T-helper 2 cell treated with Interferon-gamma antibody and Interleukin-4, amounts not matched to agents 5 μg/mL and 100 μg/mL, for 36 hours (primary cell): ENCODE data around the gene RELT.

Source experiments
- DNase-seq: peaks from one replicate; pipeline ENCODE4 v3.0.0; 2021; ENCODE audit warnings: low spot score
- H3K27ac Mint-ChIP-seq: one replicate; pipeline ENCODE4 v1.8.0; 2021; ENCODE audit warnings: mild to moderate bottlenecking, mixed read lengths
- H3K27me3 Mint-ChIP-seq: one replicate; pipeline ENCODE4 v1.8.0; 2021; ENCODE audit warnings: low read depth, mixed read lengths
- H3K36me3 Mint-ChIP-seq: one replicate; pipeline ENCODE4 v1.8.0; 2021; ENCODE audit warnings: low read depth, mixed read lengths
- H3K4me1 Mint-ChIP-seq: one replicate; pipeline ENCODE4 v1.8.0; 2021; ENCODE audit warnings: low read depth, mixed read lengths
- H3K4me3 Mint-ChIP-seq: one replicate; pipeline ENCODE4 v1.8.0; 2022; ENCODE audit warnings: mild to moderate bottlenecking, moderate library complexity, mixed read lengths
- H3K9me3 Mint-ChIP-seq: one replicate; pipeline ENCODE4 v1.8.0; 2021; ENCODE audit warnings: mixed read lengths

The RELT gene

DNA sequence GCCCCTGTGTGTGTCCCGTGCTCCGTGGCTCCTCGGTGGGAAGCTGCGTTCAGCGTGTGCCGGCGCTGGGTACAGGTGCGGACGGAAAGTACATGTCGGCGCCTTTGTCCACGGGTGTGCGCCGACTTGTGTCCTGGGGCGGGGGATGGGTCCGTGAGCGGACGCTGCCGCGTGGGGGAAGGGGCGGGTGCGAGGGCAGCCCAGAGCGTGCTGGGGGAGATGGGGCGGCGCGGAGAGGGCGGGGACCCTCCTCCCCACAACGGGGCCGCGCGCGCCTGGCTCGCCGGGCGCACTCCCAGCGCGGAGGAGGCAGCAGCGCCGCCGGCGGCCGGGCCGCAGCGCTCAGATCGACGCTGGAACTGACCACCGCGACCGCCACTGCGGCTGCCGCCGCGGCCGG is 33.6 kb upstream of the RELT start:
- Mint-ChIP-seq H3K36me3 (no peaks in the 10 kb centered on the region), H3K9me3 (no peaks in the 10 kb centered on the region), H3K4me3 (no peak overlapping the region), H3K27me3 (peaks cover 3% of the 10 kb centered on the region), H3K27ac (no peak overlapping the region), H3K4me1 (no peaks in the 10 kb centered on the region)
- DNase-seq, result no peak

DNA sequence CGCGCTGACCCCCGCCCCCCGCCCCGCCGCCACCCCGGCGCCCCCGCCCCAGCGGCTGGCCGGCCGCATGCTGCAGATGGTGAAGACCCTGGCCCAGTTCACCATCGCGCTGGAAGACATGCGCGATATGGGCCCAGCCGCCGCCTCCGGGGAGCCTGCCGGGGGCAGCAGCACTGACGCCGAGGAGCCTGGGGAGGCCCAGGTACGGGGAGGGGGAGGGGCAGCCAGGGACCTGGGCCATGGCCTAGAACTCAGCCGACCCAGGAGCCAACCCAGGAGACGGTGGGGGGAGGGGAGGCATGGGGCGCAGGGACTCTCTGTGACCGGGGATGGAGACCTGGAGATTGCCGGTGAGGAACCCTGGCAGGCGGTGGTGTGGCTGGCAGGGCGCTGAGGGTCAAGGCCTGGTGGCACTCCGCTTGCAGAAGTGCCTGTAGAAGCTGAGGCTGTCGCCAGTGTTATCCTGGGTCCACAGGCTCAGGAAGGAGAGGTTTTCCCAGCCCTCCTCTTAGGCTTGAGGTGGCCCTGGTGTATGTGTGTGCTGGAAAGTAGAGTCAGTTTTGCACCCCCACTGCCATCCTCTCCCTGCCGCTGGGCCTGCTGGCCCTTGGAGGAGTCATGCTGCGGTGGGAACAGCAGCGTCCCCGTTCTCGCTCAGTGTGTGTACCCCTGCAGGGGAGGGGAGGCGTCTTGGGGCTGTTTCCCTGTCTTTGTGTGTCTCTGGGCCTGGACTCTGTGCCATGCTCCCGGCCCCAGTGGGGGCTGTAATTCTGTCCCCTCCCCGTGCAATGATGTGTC is 32.9 kb upstream of the RELT start:
- Mint-ChIP-seq H3K27me3 (peaks cover 3% of the 10 kb centered on the region), H3K36me3 (no peaks in the 10 kb centered on the region), H3K27ac (no peak overlapping the region), H3K9me3 (no peaks in the 10 kb centered on the region), H3K4me3 (no peak overlapping the region), H3K4me1 (no peaks in the 10 kb centered on the region)
- DNase-seq, result no peak

DNA sequence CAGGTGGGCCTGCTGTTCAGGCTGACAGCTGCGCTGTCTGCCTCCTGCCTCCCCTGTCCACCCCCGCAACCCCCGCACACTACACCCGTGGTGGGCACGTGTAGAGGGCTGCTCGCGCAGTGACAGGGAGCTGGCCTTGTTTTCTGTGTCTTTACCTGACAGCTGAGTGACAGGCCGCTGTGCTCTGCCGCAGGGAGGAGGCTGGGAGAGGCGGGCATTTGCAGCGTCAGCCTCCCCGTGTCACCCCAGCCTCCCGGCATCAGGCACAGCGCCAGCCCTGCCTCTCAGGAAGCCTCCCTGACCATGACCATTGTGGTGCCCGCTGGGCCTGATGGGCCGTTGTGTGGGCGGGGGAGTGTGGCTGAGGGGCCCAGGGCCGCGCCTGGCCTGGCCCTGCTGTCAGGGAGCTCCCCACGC is 32.0 kb upstream of the RELT start:
- H3K27ac Mint-ChIP-seq, result no peak overlapping the region
- peaks cover 3% of the 10 kb centered on the region for H3K27me3 Mint-ChIP-seq
- no peaks in the 10 kb centered on the region for H3K9me3 Mint-ChIP-seq
- no peaks in the 10 kb centered on the region for H3K4me1 Mint-ChIP-seq
- H3K4me3 Mint-ChIP-seq, result no peak overlapping the region
- DNase-seq, result no peak
- no peaks in the 10 kb centered on the region for H3K36me3 Mint-ChIP-seq

DNA sequence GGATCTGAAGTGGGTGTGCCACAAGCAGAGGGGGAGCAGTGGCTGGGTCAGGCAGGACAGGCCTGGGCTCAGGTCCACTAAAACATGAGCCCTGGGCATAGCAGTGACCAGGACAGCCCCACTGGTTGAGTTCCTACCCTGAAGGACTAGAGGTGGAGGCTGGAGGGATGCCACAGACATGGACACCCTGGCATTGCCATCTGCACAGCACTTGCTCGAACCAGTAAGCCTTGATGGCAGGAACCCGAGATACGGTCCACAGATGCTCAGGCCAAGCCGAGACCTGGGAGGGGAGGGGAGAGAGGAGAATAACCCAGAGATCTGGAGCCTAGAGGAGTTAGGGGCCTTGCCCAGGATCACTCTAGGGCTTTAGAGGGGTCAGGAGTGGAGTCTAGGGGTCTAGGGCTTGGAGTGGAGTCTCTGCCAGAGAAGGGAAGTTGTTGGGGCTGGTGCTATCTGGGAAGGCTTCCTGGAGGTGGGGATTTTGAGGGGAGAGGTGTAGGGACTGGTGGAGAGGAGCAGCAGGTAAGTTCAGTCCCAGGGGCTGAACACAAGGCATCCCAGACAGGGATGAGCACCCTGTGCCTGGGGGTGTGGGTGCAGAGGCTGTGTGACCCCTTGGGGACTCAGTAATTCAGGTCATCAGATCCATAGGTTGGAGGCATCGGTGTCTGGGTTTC is 30.6 kb upstream of the RELT start:
- peak overlapping the region; percentile 48 for H3K27ac Mint-ChIP-seq
- H3K4me1 Mint-ChIP-seq, result peaks cover 8% of the 10 kb centered on the region
- DNase-seq, result no peak
- no peaks in the 10 kb centered on the region for H3K36me3 Mint-ChIP-seq
- peaks cover 3% of the 10 kb centered on the region for H3K27me3 Mint-ChIP-seq
- no peaks in the 10 kb centered on the region for H3K9me3 Mint-ChIP-seq
- H3K4me3 Mint-ChIP-seq, result no peak overlapping the region

DNA sequence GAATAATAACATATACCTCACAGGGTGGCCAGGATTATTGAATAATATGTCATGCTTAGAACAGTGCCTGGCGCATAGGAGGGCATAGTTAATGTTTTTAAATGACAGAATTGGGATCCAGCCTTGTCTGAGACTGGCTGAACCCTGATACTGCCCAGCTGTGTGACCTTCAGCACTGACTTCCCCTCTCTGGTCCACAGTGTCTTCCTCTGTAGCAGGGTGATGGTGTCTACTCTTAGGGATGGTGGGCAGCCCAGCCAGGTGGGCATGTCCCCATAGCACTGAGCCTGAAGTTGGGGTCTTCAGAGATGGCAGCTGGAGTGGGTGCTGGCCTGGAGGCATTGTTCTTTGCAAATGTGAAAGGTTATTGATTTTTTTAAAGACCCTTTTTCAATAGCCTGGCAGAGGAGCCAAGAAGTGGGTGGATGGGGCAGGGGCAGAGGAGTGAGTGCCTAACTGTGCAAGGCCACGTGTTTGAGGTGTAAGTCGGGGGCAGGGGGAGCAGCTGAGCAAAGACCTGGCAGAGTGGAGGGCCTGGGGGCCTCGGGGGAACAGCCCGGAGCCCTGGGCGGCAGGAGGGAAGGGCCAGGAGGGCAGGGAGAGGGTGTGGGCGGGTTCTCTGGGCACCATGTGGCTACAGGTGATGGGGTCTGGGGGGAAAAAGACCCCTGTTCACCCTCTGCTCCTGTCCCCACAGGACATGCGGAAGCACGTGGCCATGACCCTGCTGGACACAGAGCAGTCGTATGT is 29.8 kb upstream of the RELT start:
- DNase-seq, result no peak
- Mint-ChIP-seq H3K27ac (no peak overlapping the region), H3K4me3 (no peak overlapping the region), H3K9me3 (no peaks in the 10 kb centered on the region), H3K4me1 (peaks cover 15% of the 10 kb centered on the region), H3K36me3 (no peaks in the 10 kb centered on the region), H3K27me3 (peaks cover 3% of the 10 kb centered on the region)

DNA sequence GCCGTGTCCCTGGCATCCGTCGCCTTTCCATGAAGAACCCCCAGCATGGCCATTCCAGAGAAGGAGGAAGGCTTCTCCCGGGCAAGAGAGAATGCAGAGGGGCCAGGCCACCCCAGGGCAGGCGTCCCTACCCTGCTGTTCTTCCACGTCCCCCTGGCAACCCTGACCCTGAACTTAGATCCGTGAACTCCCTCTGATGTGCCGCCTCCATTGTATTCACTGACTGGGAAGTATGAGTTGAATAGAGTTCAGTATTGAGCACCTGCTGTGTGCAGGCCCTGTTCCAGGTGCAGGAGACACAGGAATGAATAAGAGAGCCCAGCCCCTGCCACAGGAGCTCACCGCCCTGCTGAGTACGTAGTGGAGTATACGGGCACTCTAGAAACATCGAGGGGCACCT is 29.1 kb upstream of the RELT start:
- no peaks in the 10 kb centered on the region for H3K9me3 Mint-ChIP-seq
- no peak overlapping the region for H3K4me3 Mint-ChIP-seq
- no peak overlapping the region for H3K27ac Mint-ChIP-seq
- H3K4me1 Mint-ChIP-seq, result peaks cover 17% of the 10 kb centered on the region
- DNase-seq, result no peak
- H3K27me3 Mint-ChIP-seq, result peaks cover 3% of the 10 kb centered on the region
- no peaks in the 10 kb centered on the region for H3K36me3 Mint-ChIP-seq

DNA sequence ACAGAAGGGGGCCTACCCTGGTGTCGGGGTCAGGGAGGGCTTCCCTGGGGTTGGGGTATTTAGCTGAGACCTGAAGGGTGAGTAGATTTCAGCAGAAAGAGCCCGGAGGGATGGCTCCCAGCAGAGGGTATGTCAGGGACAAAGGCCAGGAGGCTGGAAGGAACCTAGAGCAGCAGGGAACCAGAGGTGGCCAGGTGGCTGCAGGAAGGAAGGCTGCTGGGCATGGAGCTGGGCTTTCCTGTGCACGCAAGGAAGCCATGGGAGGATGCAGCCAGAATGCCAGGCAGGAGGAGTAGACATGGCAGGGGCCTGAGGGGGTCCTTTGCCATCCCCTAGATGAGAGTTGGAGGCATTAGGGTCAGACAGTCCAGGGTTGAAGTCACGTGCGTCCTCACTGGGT is 27.4 kb upstream of the RELT start:
- no peaks in the 10 kb centered on the region for H3K9me3 Mint-ChIP-seq
- H3K4me3 Mint-ChIP-seq, result no peak overlapping the region
- H3K36me3 Mint-ChIP-seq, result no peaks in the 10 kb centered on the region
- H3K27me3 Mint-ChIP-seq, result peaks cover 3% of the 10 kb centered on the region
- H3K4me1 Mint-ChIP-seq, result peaks cover 27% of the 10 kb centered on the region
- DNase-seq, result no peak
- H3K27ac Mint-ChIP-seq, result no peak overlapping the region

DNA sequence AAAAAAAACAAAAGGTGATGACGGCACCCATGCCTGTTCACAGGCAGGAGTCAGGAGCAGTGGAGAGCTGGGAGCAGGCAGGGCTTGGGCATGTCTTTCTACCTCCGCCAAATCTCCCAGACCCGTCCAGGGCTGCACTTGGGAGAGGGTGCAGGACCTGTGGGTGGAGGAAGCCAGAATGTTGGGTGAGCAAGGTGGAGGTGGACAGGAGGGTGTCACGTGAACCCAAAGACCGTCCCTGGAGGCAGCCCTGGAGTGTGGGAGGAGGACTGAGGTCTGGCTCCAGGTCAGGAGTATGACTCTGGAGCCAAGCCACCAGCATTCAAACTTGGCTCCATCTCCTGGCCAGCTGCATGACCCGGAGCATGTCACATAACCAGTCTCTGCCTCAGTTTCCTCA is 26.6 kb upstream of the RELT start:
- no peak overlapping the region for H3K27ac Mint-ChIP-seq
- peaks cover 27% of the 10 kb centered on the region for H3K4me1 Mint-ChIP-seq
- DNase-seq, result no peak
- H3K4me3 Mint-ChIP-seq, result no peak overlapping the region
- no peaks in the 10 kb centered on the region for H3K36me3 Mint-ChIP-seq
- no peaks in the 10 kb centered on the region for H3K9me3 Mint-ChIP-seq
- peaks cover 3% of the 10 kb centered on the region for H3K27me3 Mint-ChIP-seq

DNA sequence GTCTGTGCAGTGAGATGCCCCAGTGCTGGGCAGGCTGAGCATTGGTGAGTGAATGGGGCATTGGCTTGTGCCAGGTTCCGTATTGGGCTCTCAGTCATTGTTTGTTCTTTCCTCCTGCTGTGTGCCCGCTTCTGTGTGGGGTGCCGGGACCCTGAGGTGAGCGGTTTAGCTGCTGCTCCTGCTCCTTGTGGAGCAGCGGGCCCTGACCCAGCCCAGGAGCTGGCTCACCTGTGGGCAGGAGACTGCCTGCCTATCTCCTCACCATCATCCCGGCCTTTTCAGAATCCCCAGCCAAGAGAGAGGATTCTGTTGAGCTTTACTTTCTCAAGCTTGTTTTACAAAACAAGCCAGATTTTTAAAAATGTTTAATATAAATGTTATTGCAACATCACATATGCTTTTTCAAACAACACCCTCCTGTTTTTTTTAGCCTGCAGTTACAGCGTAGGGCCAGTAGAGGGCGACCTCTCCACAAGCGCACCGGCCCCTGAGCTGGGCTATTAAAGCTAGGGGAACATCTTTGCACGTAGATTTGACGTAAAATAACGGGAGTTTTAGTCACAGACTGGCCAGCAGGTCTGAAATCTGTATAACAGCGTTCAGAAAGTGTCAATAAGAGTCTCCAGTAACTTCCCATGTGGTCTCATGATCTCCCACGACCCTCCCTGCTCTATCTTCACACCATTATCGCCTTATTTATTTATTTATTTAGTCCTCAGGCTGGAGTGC is 25.1 kb upstream of the RELT start:
- H3K9me3 Mint-ChIP-seq, result no peaks in the 10 kb centered on the region
- H3K27ac Mint-ChIP-seq, result peak overlapping the region; percentile 56
- peak overlapping the region; percentile 17 for H3K4me3 Mint-ChIP-seq
- H3K4me1 Mint-ChIP-seq, result peaks cover 29% of the 10 kb centered on the region
- no peaks in the 10 kb centered on the region for H3K27me3 Mint-ChIP-seq
- no peaks in the 10 kb centered on the region for H3K36me3 Mint-ChIP-seq
- peak; percentile 48 for DNase-seq

DNA sequence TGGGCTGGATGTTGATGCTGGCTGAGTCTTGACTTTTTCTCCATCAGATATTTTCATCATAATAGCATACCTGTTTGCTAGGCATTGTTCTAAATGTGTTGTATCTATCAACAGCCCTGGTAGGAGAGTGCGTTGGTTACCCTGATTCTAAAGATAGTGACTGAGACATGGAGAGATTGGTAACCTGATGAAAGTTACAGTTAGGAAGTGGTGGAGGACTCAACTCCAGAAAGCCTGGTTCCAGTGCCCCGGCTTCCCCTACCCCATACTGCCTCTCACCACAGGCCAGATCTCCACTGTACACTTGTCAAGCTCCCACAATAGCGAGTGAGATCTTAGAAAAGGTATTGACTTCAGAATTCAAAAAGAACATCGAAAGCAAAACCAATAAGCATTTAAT is 22.8 kb upstream of the RELT start:
- H3K4me1 Mint-ChIP-seq, result peaks cover 29% of the 10 kb centered on the region
- H3K27ac Mint-ChIP-seq, result peak overlapping the region; percentile 82
- peak; percentile 55 for DNase-seq
- H3K27me3 Mint-ChIP-seq, result no peaks in the 10 kb centered on the region
- H3K4me3 Mint-ChIP-seq, result peak overlapping the region; percentile 47
- H3K9me3 Mint-ChIP-seq, result no peaks in the 10 kb centered on the region
- H3K36me3 Mint-ChIP-seq, result no peaks in the 10 kb centered on the region

DNA sequence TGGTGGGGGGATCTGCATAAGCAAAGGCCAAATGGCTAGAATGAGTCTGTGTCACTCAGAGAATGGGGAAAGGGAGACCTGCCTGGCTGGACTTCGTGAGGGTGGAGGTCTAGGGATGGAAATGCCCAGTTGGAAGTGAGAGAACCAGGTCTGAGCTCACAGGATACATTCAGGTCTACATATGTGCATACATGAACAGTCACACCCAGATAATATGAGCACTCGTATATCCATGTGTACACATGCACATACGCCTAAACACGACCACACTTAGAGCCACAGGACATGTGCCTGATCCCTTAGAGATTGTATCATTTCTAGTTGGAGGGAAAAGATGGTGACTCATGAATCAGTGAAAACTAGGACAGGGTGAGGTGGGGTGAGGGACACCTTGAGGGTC is 21.1 kb upstream of the RELT start:
- Mint-ChIP-seq H3K9me3 (no peaks in the 10 kb centered on the region), H3K27ac (no peak overlapping the region), H3K36me3 (no peaks in the 10 kb centered on the region), H3K27me3 (no peaks in the 10 kb centered on the region), H3K4me1 (peaks cover 27% of the 10 kb centered on the region), H3K4me3 (no peak overlapping the region)
- DNase-seq, result no peak

DNA sequence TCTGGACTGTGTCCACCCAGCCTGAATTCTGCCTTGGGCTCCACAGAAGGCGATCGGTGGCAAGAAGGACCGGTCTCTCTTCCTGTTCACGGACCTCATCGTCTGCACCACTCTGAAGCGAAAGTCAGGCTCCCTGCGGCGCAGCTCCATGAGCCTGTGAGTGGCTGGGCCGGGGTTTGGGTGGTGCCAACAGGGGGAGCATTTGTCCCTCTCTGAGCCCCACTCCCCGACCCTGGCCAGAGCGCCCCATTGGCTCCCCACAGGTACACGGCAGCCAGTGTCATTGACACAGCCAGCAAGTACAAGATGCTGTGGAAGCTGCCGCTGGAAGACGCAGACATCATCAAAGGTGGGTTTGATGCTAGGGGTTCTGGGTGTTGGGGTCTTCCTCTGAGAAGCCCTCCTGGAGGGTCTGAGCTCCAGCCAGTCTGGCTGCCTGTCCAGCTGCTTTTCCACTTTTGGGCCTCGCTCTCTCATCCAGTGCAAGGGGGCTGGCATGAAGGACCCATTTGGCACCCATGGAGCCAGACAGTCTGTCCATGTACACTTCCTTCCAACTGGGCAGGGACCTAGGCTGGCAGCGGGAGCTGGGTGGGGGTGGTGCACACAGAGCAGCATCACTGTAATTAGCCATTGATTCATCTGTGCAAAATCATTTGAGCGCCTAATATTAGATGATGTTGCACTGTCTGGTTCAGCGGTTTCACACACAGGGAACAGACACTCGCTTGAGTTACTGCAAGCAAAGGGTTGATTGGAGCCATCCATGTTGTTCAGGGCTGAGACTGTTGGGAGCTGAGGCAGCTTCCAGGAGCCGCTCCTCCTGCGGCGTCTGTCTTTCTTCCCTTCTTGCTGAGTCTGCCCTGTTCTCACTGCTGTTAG is 19.0 kb upstream of the RELT start:
- H3K9me3 Mint-ChIP-seq, result no peaks in the 10 kb centered on the region
- no peak for DNase-seq
- H3K4me1 Mint-ChIP-seq, result peaks cover 12% of the 10 kb centered on the region
- H3K36me3 Mint-ChIP-seq, result no peaks in the 10 kb centered on the region
- H3K27me3 Mint-ChIP-seq, result no peaks in the 10 kb centered on the region
- H3K4me3 Mint-ChIP-seq, result no peak overlapping the region
- H3K27ac Mint-ChIP-seq, result no peak overlapping the region

DNA sequence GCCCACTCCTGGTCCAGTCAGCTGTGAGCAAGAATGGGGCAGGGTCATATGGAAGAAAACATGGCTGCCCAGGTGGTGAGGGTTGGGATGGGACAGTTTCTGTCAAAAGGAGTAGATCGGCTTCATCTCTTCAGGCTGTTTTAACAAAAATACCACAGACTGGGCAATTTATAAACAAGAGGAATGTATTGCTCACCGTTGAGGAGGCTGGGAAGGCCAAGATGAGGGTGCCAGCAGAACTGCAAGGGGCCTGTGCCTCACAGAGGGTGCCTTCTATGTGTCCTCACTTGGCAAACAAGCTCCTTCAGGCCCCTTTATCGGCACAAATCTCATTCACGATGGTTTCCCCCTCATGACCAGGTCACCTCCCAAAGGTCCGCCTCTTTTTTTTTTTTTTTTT is 18.1 kb upstream of the RELT start:
- H3K4me1 Mint-ChIP-seq, result peaks cover 7% of the 10 kb centered on the region
- H3K27ac Mint-ChIP-seq, result no peak overlapping the region
- no peaks in the 10 kb centered on the region for H3K9me3 Mint-ChIP-seq
- no peak for DNase-seq
- no peak overlapping the region for H3K4me3 Mint-ChIP-seq
- H3K36me3 Mint-ChIP-seq, result no peaks in the 10 kb centered on the region
- H3K27me3 Mint-ChIP-seq, result no peaks in the 10 kb centered on the region
